Fibroblast of pulmonary artery (primary cell): Measurements from ENCODE around the gene KIF17.

Experiments used
- DNase-seq: peaks from one replicate; pipeline ENCODE4 v3.0.0-alpha.2; 2010; ENCODE audit warnings: low read depth
- H3K4me3 ChIP-seq: replicated peaks from 2 replicates; pipeline ENCODE4 v1.5.1; 2011; ENCODE audit warnings: low read depth, mild to moderate bottlenecking, control low read depth, low read length, moderate library complexity
- CTCF ChIP-seq: IDR thresholded peaks from 2 replicates; pipeline ENCODE4 v1.5.1; 2011; ENCODE audit warnings: mild to moderate bottlenecking, control low read depth, low read length, inconsistent platforms; ENCODE audit errors: missing control alignments

The KIF17 gene

GRCh38 chr1:20640183-20640597, 77.6 kb downstream of the KIF17 start:
- DNase-seq: peak; percentile 69
- no peak overlapping the region for H3K4me3 ChIP-seq
- peak; percentile 77 for TF ChIP-seq CTCF

GRCh38 chr1:20636785-20637347, 80.9 kb downstream of the KIF17 start:
- no peak for DNase-seq
- TF ChIP-seq CTCF: no peak
- H3K4me3 ChIP-seq: no peak overlapping the region

GRCh38 chr1:20634594-20635084, 83.2 kb downstream of the KIF17 start:
- H3K4me3 ChIP-seq: peak overlapping the region; percentile 58
- TF ChIP-seq CTCF: no peak
- DNase-seq: peak; percentile 39

GRCh38 chr1:20634065-20634593, 83.7 kb downstream of the KIF17 start:
- no peak for TF ChIP-seq CTCF
- no peak for DNase-seq
- H3K4me3 ChIP-seq: peak overlapping the region; percentile 58

GRCh38 chr1:20633190-20634064, 84.4 kb downstream of the KIF17 start, which contains the start of gene PINK1:
Gene PINK1 (plus strand): TSS chr1:20633458. CDS start chr1:20633549, 91 bp downstream.
- peak; percentile 68 for DNase-seq
- H3K4me3 ChIP-seq: peak within 1 kb of the TSS; percentile 58
- TF ChIP-seq CTCF: peak; percentile 67

GRCh38 chr1:20632386-20632785, 85.4 kb downstream of the KIF17 start:
- no peak for DNase-seq
- no peak for TF ChIP-seq CTCF
- no peak overlapping the region for H3K4me3 ChIP-seq
